ENCODE results near the gene CBARP. TPM values are rescaled to one million over a fixed set of nuclear protein-coding genes. Genes with fewer than 3 reads are reported as not detected.

Gene CBARP
- total and polyA plus RNA-seq, 2 of the 13 experiments (the other 11 are each of a cell fraction or from before 2014, with no cell fraction given) = 1.2 to 1.4 TPM

GRCh38 chr19:1284293-1284978, 46.6 kb upstream of the CBARP start (continued):
- TF ChIP-seq ZNF646 (CRISPR knock-in tag; IDR thresholded peaks at IDR 0.05) (no peak), NR2C2 (CRISPR knock-in tag; IDR thresholded peaks at IDR 0.05; ENCODE audit: borderline replicate concordance) (peak; percentile 46), ZNF550 (CRISPR knock-in tag; IDR thresholded peaks at IDR 0.05; ENCODE audit: borderline replicate concordance) (no peak), REPIN1 (CRISPR knock-in tag; IDR thresholded peaks at IDR 0.05; ENCODE audit: borderline replicate concordance, low read depth) (no peak), MEIS2 (CRISPR knock-in tag; IDR thresholded peaks at IDR 0.05) (no peak), ZNF691 (CRISPR knock-in tag; IDR thresholded peaks at IDR 0.05; ENCODE audit: borderline replicate concordance, low read depth) (no peak; the same call in 1 of the 2 replicates), ZSCAN29 (CRISPR knock-in tag; conservative IDR thresholded peaks at IDR 0.05) (no peak), RAD21 (CRISPR knock-in tag; IDR thresholded peaks at IDR 0.05) (no peak; the same call in 1 of the 2 replicates), ADNP (CRISPR knock-in tag; IDR thresholded peaks at IDR 0.05) (no peak), ZNF101 (CRISPR knock-in tag; IDR thresholded peaks at IDR 0.05; ENCODE audit: borderline replicate concordance, low read depth) (no peak), ZNF331 (CRISPR knock-in tag; IDR thresholded peaks at IDR 0.05) (no peak), ZNF7 (CRISPR knock-in tag; IDR thresholded peaks at IDR 0.05) (no peak), RFX1 (IDR thresholded peaks at IDR 0.05) (no peak), DBP (CRISPR knock-in tag; IDR thresholded peaks at IDR 0.05; ENCODE audit: not compliant biosample characterization) (no peak), ZNF569 (CRISPR knock-in tag; IDR thresholded peaks at IDR 0.05; ENCODE audit: borderline replicate concordance) (no peak), HDAC6 (IDR thresholded peaks at IDR 0.05; ENCODE audit: low read depth, low read length) (no peak), FOXJ3 (CRISPR knock-in tag; IDR thresholded peaks at IDR 0.05; ENCODE audit: borderline replicate concordance) (no peak), XBP1 (CRISPR knock-in tag; IDR thresholded peaks at IDR 0.05) (no peak), EHMT2 (IDR thresholded peaks at IDR 0.05; ENCODE audit: borderline replicate concordance, low read depth, low read length) (no peak), ZNF770 (CRISPR knock-in tag; IDR thresholded peaks at IDR 0.05) (no peak)
